HepG2 (cell line): Measurements from ENCODE around the gene RFX7. TPM values are rescaled to one million over a fixed set of nuclear protein-coding genes. Genes with fewer than 3 reads are reported as not detected.

Source experiments
- MEIS1 ChIP-seq: sonication (generic); formaldehyde crosslinking; IDR thresholded peaks from 2 replicates; pipeline ENCODE4 v1.9.0; 2021; ENCODE audit warnings: mild to moderate bottlenecking, missing genetic modification reagents, moderate library complexity, borderline replicate concordance
- PITX1 ChIP-seq: sonication (generic); formaldehyde crosslinking; IDR thresholded peaks from 2 replicates; pipeline ENCODE4 v1.5.1; 2020; ENCODE audit warnings: mild to moderate bottlenecking, missing genetic modification reagents
- polyA plus RNA-seq, 8 experiments: library from polyadenylated mRNA; depleted of rRNA in 3 of 8; stranded (reverse) in 7 of 8; unstranded in 1 of 8; fragments of >200 nt; fragmentation: Illumina TruSeq in 4 of 8; extraction: Trizol in 4 of 8; gene quantifications; 2 replicates each; pipeline versions ENCODE4 v1.2.1 to v1.2.3, GENCODE V29; 2011 to 2016; ENCODE audit warnings: low read depth in 4 of 8, missing spikeins in 1 of 8, mixed read lengths in 1 of 8; ENCODE audit not compliant: insufficient read depth in 1 of 8
- total RNA-seq, 5 experiments: library from RNA; depleted of rRNA; stranded (reverse); fragments of >200 nt; fragmentation: Illumina TruSeq; extraction: Trizol; gene quantifications; 2 replicates each; pipeline ENCODE4 v1.2.3, GENCODE V29; 2016; ENCODE audit warnings: low read depth in 1 of 5
- TF ChIP-seq, protein P1 (sequence below): sonication (generic); formaldehyde crosslinking; IDR thresholded peaks from 2 replicates; pipeline ENCODE4 v1.5.0; 2020; ENCODE audit warnings: missing genetic modification reagents
- TF ChIP-seq, protein P2 (sequence below): fragments of 450-650 bp; IDR thresholded peaks from 2 replicates; pipeline ENCODE4 v1.6.1; 2017
- TF ChIP-seq, protein P3 (sequence below): sonication (generic); formaldehyde crosslinking; IDR thresholded peaks from 2 replicates; pipeline ENCODE4 v1.4.0; 2020; ENCODE audit warnings: missing genetic modification reagents
- TF ChIP-seq, protein P4 (sequence below): sonication (generic); formaldehyde crosslinking; IDR thresholded peaks from 2 replicates; pipeline ENCODE4 v1.4.0; 2020; ENCODE audit warnings: mild to moderate bottlenecking, missing genetic modification reagents, borderline replicate concordance
- TF ChIP-seq, protein P5 (sequence below), 2 experiments: fragments of 450-650 bp in 1 of 2; sonication (generic) in 1 of 2; formaldehyde crosslinking; IDR thresholded peaks; 2 replicates each; pipeline versions ENCODE4 v1.5.0 to v1.8.0; 2020 to 2022; ENCODE audit warnings: mild to moderate bottlenecking in 1 of 2, missing genetic modification reagents in 1 of 2

Gene RFX7
- total and polyA plus RNA-seq, 2 of the 13 experiments (the other 11 are each of a cell fraction or from before 2014, with no cell fraction given) = 8.5 to 10.4 TPM

DNA sequence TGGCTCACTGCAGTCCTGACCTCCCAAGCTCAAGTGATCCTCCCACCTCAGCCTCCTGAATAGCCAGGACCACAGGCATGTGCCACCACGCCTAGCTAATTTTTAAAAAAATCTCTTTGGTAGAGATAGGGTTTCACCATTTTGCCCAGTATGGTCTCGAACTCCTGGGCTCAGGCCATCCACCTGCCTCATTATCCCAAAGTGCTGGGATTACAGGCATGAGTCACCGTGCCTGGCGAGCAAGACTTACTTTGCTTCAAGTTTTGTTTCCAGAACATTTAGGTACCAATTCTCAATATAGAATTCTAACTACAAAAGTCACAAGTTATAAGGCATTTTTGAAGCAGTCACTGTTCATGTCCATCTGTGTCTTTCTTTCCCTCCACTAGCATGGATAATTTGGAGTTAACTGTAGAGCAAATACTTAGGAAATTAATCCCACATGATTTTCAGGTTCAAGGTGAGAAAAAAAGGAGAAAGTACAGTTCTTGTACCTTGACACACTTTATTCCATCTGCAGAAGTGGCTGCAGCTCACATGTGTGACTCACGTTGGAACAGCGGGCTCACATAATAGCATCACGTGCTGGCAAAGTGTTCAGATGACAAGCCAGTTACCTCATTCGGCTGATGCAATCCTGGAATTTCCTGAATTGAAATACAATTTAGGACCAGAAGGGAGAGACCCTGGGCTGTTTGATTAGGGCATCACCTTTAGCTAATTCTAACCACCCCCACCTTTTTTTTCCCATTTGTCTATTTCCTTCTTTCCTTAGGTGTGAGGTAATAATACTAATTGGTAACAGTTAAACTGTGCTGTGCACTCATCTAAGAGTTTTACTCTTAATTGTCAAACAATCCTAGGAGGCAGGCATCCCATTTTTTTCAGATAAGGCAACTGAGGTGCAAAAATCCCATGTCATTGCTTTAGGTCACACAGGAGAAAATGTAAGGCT lies 203.3 kb downstream of the RFX7 start (continued):
- TF ChIP-seq, protein P1, sequence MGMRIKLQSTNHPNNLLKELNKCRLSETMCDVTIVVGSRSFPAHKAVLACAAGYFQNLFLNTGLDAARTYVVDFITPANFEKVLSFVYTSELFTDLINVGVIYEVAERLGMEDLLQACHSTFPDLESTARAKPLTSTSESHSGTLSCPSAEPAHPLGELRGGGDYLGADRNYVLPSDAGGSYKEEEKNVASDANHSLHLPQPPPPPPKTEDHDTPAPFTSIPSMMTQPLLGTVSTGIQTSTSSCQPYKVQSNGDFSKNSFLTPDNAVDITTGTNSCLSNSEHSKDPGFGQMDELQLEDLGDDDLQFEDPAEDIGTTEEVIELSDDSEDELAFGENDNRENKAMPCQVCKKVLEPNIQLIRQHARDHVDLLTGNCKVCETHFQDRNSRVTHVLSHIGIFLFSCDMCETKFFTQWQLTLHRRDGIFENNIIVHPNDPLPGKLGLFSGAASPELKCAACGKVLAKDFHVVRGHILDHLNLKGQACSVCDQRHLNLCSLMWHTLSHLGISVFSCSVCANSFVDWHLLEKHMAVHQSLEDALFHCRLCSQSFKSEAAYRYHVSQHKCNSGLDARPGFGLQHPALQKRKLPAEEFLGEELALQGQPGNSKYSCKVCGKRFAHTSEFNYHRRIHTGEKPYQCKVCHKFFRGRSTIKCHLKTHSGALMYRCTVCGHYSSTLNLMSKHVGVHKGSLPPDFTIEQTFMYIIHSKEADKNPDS = no peak
- TF ChIP-seq, protein P2, sequence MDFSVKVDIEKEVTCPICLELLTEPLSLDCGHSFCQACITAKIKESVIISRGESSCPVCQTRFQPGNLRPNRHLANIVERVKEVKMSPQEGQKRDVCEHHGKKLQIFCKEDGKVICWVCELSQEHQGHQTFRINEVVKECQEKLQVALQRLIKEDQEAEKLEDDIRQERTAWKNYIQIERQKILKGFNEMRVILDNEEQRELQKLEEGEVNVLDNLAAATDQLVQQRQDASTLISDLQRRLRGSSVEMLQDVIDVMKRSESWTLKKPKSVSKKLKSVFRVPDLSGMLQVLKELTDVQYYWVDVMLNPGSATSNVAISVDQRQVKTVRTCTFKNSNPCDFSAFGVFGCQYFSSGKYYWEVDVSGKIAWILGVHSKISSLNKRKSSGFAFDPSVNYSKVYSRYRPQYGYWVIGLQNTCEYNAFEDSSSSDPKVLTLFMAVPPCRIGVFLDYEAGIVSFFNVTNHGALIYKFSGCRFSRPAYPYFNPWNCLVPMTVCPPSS = no peak
- TF ChIP-seq, protein P3, sequence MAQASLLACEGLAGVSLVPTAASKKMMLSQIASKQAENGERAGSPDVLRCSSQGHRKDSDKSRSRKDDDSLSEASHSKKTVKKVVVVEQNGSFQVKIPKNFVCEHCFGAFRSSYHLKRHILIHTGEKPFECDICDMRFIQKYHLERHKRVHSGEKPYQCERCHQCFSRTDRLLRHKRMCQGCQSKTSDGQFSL (CRISPR knock-in tag) = no peak
- TF ChIP-seq MEIS1 (CRISPR knock-in tag) = no peak
- TF ChIP-seq, protein P4, sequence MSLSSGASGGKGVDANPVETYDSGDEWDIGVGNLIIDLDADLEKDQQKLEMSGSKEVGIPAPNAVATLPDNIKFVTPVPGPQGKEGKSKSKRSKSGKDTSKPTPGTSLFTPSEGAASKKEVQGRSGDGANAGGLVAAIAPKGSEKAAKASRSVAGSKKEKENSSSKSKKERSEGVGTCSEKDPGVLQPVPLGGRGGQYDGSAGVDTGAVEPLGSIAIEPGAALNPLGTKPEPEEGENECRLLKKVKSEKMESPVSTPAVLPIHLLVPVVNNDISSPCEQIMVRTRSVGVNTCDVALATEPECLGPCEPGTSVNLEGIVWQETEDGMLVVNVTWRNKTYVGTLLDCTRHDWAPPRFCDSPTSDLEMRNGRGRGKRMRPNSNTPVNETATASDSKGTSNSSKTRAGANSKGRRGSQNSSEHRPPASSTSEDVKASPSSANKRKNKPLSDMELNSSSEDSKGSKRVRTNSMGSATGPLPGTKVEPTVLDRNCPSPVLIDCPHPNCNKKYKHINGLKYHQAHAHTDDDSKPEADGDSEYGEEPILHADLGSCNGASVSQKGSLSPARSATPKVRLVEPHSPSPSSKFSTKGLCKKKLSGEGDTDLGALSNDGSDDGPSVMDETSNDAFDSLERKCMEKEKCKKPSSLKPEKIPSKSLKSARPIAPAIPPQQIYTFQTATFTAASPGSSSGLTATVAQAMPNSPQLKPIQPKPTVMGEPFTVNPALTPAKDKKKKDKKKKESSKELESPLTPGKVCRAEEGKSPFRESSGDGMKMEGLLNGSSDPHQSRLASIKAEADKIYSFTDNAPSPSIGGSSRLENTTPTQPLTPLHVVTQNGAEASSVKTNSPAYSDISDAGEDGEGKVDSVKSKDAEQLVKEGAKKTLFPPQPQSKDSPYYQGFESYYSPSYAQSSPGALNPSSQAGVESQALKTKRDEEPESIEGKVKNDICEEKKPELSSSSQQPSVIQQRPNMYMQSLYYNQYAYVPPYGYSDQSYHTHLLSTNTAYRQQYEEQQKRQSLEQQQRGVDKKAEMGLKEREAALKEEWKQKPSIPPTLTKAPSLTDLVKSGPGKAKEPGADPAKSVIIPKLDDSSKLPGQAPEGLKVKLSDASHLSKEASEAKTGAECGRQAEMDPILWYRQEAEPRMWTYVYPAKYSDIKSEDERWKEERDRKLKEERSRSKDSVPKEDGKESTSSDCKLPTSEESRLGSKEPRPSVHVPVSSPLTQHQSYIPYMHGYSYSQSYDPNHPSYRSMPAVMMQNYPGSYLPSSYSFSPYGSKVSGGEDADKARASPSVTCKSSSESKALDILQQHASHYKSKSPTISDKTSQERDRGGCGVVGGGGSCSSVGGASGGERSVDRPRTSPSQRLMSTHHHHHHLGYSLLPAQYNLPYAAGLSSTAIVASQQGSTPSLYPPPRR (CRISPR knock-in tag) = 0 out of 2 replicates have a peak, but pooled peaks have one; percentile 34
- peak; percentile 69; the same call in 1 of the 2 replicates for TF ChIP-seq PITX1 (CRISPR knock-in tag)
- TF ChIP-seq, protein P5, sequence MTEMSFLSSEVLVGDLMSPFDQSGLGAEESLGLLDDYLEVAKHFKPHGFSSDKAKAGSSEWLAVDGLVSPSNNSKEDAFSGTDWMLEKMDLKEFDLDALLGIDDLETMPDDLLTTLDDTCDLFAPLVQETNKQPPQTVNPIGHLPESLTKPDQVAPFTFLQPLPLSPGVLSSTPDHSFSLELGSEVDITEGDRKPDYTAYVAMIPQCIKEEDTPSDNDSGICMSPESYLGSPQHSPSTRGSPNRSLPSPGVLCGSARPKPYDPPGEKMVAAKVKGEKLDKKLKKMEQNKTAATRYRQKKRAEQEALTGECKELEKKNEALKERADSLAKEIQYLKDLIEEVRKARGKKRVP (CRISPR knock-in tag; IDR thresholded peaks at IDR 0.05) = peak; percentile 97 to 100
